GM12865 (cell line): ENCODE results near the gene SLC5A3.

Experiments
- DNase-seq: peaks from one replicate; pipeline ENCODE4 v3.0.0; 2010; ENCODE audit warnings: low read depth
- H3K4me3 ChIP-seq: 2 replicates; pipeline ENCODE4 v1.5.1; 2011; ENCODE audit warnings: mild to moderate bottlenecking, low read depth, low read length, control low read depth
- TF ChIP-seq, protein P1 (sequence below): IDR thresholded peaks from 2 replicates; pipeline ENCODE4 v1.5.1; 2011; ENCODE audit warnings: low read length, control low read depth, low read depth, inconsistent platforms; ENCODE audit not compliant: insufficient read depth; ENCODE audit errors: missing control alignments

SLC5A3 gene

DNA sequence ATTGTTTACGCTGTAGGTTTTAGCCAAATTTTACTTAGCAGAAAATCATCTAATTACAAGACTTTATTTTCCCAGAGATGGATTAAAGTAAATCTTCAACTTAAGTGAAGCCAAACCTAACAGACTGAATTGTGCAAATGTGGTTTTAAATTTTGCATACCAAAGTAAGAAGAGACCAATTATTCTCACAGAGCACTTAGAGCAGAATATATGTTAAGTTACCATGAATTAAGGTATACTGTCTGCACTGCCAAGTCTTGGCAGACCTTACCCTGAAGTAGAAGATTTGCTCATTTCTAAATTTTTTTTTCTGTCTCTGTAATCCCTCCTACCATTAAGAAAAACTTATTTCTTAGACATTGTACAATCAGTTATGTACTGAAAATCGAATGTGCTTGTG, 24.1 kb downstream of the SLC5A3 start:
- no peak overlapping the region for H3K4me3 ChIP-seq
- DNase-seq: no peak
- TF ChIP-seq, protein P1, sequence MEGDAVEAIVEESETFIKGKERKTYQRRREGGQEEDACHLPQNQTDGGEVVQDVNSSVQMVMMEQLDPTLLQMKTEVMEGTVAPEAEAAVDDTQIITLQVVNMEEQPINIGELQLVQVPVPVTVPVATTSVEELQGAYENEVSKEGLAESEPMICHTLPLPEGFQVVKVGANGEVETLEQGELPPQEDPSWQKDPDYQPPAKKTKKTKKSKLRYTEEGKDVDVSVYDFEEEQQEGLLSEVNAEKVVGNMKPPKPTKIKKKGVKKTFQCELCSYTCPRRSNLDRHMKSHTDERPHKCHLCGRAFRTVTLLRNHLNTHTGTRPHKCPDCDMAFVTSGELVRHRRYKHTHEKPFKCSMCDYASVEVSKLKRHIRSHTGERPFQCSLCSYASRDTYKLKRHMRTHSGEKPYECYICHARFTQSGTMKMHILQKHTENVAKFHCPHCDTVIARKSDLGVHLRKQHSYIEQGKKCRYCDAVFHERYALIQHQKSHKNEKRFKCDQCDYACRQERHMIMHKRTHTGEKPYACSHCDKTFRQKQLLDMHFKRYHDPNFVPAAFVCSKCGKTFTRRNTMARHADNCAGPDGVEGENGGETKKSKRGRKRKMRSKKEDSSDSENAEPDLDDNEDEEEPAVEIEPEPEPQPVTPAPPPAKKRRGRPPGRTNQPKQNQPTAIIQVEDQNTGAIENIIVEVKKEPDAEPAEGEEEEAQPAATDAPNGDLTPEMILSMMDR: no peak

DNA sequence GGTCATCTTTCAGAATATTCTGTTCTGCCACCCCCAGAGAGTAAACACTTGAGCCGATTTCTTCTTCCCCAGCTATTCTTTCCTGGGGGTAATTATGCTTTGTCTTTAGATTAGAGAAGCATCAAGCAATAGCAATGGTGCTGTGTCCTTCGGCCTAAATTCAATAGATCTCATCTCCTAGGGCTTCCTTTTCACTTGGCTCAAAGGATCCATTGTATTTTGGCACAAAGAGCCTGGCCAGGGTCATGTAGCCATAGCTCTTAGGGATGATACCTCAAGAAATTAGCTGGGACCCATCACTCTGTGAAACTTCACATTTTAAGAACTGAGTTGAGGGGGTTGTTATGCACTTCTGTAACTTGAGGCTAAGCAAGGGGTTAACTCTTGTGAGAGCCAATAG, 27.0 kb downstream of the SLC5A3 start:
- no peak overlapping the region for H3K4me3 ChIP-seq
- DNase-seq: no peak
- TF ChIP-seq, protein P1: no peak

DNA sequence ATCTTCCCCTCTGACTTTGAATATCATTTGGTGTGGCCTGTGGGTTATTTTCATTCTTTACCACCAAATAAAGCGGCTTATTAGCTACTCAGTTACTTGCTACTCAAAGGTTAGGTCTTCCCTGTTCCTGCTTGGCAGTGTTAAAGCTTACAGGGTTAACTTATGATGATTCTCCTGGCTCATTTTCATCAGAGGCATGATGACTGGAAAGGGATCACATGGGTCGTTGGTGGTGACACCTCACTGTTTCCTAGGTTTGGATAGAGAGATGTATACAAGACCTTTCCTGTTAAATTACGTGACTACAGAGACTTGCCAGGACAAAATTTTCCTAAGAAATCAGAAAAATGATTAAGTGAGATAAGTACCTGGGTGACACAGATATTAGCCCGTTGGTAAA, 27.4 kb downstream of the SLC5A3 start:
- TF ChIP-seq, protein P1: no peak
- no peak overlapping the region for H3K4me3 ChIP-seq
- no peak for DNase-seq

DNA sequence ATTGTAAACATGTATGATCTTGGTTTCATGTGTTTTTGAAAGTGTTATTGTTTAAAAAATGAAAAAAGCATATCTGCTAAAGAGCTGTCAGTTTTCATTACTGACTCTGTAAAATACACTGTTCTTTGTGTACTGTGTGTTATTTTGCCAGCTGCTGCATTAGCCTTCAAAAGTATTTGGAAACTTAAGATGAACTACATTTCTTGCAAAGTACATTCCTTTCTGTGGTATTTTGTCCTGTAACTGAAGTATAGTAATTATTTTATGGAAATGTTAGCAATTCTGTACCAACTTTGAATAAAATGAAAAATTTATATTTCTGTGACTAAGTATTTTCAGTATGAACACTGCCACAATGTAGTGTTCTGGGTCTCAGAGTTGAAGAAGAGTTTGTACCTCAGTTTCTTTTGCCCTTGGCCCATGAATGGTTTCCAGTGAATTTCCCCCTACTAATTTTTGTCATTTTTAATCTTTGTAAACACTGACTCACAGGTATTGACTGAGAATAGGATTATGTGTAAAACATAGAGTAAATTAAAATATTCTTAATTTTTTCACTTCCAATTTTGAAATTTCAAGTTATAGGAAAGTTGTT, 32.7 kb downstream of the SLC5A3 start:
- H3K4me3 ChIP-seq: no peak overlapping the region
- DNase-seq: no peak
- TF ChIP-seq, protein P1: no peak

DNA sequence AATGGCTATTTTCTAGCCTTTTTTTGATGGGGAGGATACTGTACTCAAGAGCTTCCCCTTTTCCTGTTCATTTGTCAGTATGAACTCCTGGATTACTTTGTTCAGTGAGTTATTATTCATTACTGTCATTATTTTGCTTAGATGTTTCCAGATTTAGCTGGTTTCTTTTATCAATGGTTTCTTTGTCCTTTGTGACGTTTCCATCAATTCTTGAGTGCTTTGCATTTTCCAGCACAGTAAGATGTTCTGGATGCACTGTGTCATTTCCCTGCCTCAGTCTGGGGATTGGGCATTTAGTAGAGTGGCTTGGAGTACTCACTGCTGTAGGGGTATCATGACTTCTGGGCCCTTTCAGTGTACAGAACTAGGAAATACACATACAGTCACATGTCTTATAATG, 34.2 kb downstream of the SLC5A3 start:
- no peak overlapping the region for H3K4me3 ChIP-seq
- TF ChIP-seq, protein P1: no peak
- DNase-seq: no peak

DNA sequence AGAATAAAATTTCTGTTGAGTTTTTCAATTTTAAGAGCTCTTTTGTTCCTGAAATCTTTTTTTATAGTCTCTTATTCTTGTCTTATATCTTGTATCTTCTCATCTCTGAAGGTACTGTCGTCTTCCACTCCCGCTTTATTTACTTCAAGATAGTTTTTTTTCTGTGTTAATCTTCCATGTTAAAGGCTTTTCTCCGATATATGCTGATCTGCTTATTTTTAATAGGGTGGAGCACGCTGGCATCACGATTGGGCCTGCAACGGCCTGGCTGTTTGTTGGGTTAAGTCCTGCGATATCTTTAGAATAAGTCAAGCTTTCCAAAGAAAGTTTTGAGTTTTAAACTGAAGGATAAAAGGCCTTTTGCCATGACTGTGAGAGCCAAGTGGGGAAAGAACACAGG, 35.7 kb downstream of the SLC5A3 start:
- H3K4me3 ChIP-seq: no peak overlapping the region
- DNase-seq: no peak
- TF ChIP-seq, protein P1: no peak

DNA sequence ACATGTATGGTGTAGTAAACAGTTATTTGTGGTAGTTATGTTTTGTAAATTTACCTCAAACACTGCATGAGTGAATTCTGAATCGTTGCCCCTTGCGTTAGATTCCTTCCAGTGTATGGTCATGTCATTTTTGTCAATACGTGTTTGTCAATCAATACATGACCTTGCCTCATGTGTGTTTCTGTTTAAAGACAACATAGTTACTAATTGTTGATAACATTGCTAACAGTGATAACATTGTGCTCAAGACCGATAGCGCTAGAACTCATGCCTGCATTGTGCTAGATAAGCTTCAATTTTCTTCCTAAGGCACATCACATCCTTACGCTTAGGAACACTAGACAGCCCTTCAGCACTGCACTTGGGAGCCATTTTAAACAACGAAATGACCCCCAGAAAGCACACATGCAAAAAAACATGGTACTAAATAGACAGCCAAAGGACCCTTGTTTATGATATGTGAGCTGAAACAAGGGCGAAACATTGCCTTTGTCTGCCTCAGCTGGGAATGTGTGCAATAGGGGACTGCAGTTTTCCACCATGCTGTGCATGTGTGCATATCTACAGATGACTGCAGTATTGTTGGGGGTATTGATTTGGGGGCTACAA, 37.3 kb downstream of the SLC5A3 start:
- no peak overlapping the region for H3K4me3 ChIP-seq
- TF ChIP-seq, protein P1: no peak
- DNase-seq: no peak
